ENCODE results near the gene PHACTR2.

Gene PHACTR2

GRCh38 chr6:143694560-143694959 is 16.8 kb downstream of the PHACTR2 start:
- Histone ChIP-seq H3K27ac (ENCODE audit: low read length) (no peak overlapping the region), H3K36me3 (replicated peaks; ENCODE audit: insufficient read depth, low read length) (no peaks in the 10 kb centered on the region), H3K9me3 (replicated peaks; ENCODE audit: insufficient read depth, low read length) (no peaks in the 10 kb centered on the region), H3K4me1 (ENCODE audit: low read length) (no peaks in the 10 kb centered on the region), H3K79me2 (ENCODE audit: low read length) (no peaks in the 10 kb centered on the region), H3K9me2 (replicated peaks; ENCODE audit: insufficient read depth, low read length) (no peaks in the 10 kb centered on the region), H4K20me1 (ENCODE audit: insufficient read depth, low read length) (no peaks in the 10 kb centered on the region), H3K4me3 (ENCODE audit: low read length) (no peak overlapping the region), H2AFZ (ENCODE audit: low read length) (no peak overlapping the region), H3K9ac (ENCODE audit: low read length) (no peak overlapping the region), H3K27me3 (replicated peaks; ENCODE audit: insufficient read depth, low read length) (no peaks in the 10 kb centered on the region), H3K4me2 (ENCODE audit: low read depth, low read length) (no peak overlapping the region), H3F3A (ENCODE audit: insufficient read depth, low read length) (no peaks in the 10 kb centered on the region)
- DNase-seq = no peak
- TF ChIP-seq EZH2phosphoT487 (IDR thresholded peaks at IDR 0.05; ENCODE audit: low read length) (no peak), CTCF (IDR thresholded peaks at IDR 0.05; ENCODE audit: low read length) (no peak), EZH2 (optimal IDR thresholded peaks at IDR 0.05; ENCODE audit: low read depth, low read length) (no peak)

DNA sequence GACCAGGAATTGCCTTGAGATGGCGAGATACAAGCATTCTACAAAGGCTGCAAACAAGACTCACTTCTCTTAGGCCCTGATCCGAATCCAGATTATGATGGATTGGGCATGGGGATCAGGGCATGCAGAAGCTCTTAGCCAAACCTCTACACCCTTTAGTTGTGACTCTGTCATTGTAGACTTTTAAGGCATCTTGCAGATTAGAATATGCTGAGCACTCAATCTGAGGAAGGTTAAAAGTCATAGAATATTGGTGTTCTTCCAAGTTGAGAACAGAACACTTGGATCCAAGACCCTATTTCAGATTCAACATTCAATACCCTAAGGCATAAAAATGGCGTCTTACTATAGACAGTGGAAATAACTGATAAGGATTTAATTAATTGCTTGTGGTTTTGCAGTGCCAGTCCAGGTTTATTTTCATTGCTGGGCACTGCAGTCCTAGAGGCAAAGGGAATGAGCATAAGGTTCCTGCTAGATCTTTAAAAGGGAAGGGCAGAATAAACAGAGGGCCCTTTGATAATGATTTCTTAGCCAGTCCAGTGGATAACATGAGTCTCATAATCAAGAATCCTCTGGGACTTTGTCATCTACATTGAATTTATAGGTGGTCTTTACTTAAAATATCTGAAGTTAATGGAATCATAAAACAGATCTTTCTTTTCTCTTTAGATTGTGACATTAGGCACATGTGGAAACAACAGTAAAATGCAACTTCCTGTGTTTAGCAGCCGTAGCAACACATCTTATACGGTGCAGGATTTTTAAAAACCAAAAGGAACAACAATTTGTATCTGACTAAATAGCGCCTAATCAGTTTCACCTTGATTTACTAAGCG is 17.6 kb downstream of the PHACTR2 start:
- Histone ChIP-seq H4K20me1 (ENCODE audit: insufficient read depth, low read length) (no peaks in the 10 kb centered on the region), H3K9ac (ENCODE audit: low read length) (no peak overlapping the region), H3K9me3 (replicated peaks; ENCODE audit: insufficient read depth, low read length) (no peaks in the 10 kb centered on the region), H3K27ac (ENCODE audit: low read length) (no peak overlapping the region), H3K36me3 (replicated peaks; ENCODE audit: insufficient read depth, low read length) (no peaks in the 10 kb centered on the region), H3K27me3 (replicated peaks; ENCODE audit: insufficient read depth, low read length) (no peaks in the 10 kb centered on the region), H3K4me3 (ENCODE audit: low read length) (no peak overlapping the region), H3K4me2 (ENCODE audit: low read depth, low read length) (no peak overlapping the region), H3F3A (ENCODE audit: insufficient read depth, low read length) (no peaks in the 10 kb centered on the region), H3K79me2 (ENCODE audit: low read length) (no peaks in the 10 kb centered on the region), H3K9me2 (replicated peaks; ENCODE audit: insufficient read depth, low read length) (no peaks in the 10 kb centered on the region), H2AFZ (ENCODE audit: low read length) (no peak overlapping the region), H3K4me1 (ENCODE audit: low read length) (no peaks in the 10 kb centered on the region)
- TF ChIP-seq EZH2phosphoT487 (IDR thresholded peaks at IDR 0.05; ENCODE audit: low read length) (no peak), EZH2 (optimal IDR thresholded peaks at IDR 0.05; ENCODE audit: low read depth, low read length) (no peak), CTCF (IDR thresholded peaks at IDR 0.05; ENCODE audit: low read length) (no peak)
- DNase-seq = no peak

GRCh38 chr6:143695969-143696663 is 18.4 kb downstream of the PHACTR2 start:
- Histone ChIP-seq H3K27me3 (replicated peaks; ENCODE audit: insufficient read depth, low read length) (no peaks in the 10 kb centered on the region), H3F3A (ENCODE audit: insufficient read depth, low read length) (no peaks in the 10 kb centered on the region), H2AFZ (ENCODE audit: low read length) (no peak overlapping the region), H3K4me2 (ENCODE audit: low read depth, low read length) (no peak overlapping the region), H3K9me3 (replicated peaks; ENCODE audit: insufficient read depth, low read length) (no peaks in the 10 kb centered on the region), H3K4me1 (ENCODE audit: low read length) (no peaks in the 10 kb centered on the region), H4K20me1 (ENCODE audit: insufficient read depth, low read length) (no peaks in the 10 kb centered on the region), H3K4me3 (ENCODE audit: low read length) (no peak overlapping the region), H3K36me3 (replicated peaks; ENCODE audit: insufficient read depth, low read length) (no peaks in the 10 kb centered on the region), H3K27ac (ENCODE audit: low read length) (no peak overlapping the region), H3K9me2 (replicated peaks; ENCODE audit: insufficient read depth, low read length) (no peaks in the 10 kb centered on the region), H3K79me2 (ENCODE audit: low read length) (no peaks in the 10 kb centered on the region), H3K9ac (ENCODE audit: low read length) (no peak overlapping the region)
- TF ChIP-seq EZH2 (optimal IDR thresholded peaks at IDR 0.05; ENCODE audit: low read depth, low read length) (no peak), EZH2phosphoT487 (IDR thresholded peaks at IDR 0.05; ENCODE audit: low read length) (no peak), CTCF (IDR thresholded peaks at IDR 0.05; ENCODE audit: low read length) (no peak)
- DNase-seq = no peak

All from MM.1S (cell line).